Fibroblast of skin of left biceps (primary cell): ENCODE measurements around the gene GALNT8.

ENCODE experiments used
- DNase-seq, 2 experiments: peaks; one replicate each; pipeline ENCODE4 v3.0.0-alpha.2; 2013; ENCODE audit warnings: low read depth in 2 of 2

Gene GALNT8

DNA sequence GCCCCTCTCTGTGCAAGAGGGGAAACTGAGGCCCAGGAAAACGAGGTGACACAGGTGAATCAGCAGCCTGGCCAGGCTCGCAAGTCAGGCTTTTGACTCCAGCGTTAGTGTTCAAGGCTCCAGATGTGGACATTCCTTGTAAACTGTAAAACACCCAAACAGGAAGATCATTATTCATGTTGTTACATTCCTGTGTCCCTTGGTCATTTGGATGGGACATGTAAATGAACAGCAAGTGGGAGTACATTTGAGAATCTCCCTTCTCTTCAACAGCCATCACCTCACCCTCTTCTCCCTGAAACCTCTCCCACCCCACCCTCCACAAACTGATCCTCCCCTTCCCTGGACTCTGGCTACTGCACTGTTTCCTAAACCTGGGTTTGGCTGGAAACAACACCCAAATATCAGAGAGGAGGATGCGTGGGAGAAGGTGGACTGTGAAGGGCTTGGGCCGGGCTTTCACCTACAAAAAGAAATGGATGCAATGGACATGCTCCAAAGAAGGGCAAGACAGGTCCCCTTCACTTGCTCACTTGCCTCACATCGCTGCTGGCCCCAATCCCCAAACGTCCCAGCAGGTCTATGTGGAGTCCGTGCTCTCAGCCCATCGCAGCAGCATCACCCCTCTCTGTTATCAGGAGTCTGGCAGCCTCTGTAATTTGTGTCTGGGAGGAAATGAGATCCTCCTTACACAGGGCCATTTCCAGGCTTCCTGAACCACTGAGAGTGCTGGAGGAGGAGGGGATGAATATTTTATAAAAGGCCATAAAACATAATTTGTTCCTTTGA, 76.7 kb downstream of the GALNT8 start:
- DNase-seq, result no peak

- no peak for DNase-seq
Measured at GRCh38 chr12:4800555-4800954, 80.4 kb downstream of the GALNT8 start.

- DNase-seq, result no peak
Measured at GRCh38 chr12:4802841-4803240, 82.6 kb downstream of the GALNT8 start.

DNA sequence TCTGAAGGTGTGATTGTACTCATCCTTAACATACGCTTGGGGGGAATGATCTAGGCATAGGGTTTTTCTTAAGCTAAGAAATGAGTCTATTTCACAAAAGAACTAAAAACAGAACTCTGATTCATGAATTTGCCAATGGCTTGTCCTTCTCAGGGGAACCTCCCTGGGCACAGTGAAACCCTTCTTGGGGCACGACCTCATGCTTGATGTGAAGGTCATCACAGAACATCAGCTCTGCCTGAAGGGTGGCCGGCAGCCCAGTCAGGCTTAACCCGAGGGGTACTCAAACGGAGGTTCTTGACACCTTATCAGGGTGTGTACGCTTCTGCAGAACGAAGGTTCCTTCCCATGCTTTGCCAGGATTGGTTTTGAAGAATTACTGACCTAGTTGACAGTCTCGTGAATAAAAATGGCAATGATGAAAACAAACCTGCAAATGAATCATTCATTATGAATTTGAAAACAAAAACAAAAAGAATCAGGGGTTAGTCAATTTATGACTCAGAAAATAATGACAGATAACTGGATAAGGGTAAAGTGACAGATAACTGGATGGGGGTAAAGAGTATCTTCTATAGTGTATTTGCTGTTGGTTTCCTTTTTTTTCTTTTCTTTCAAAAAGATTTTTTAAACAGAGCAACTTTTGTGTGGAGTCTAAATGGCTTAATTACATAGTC, 86.4 kb downstream of the GALNT8 start:
- DNase-seq, result no peak

DNA sequence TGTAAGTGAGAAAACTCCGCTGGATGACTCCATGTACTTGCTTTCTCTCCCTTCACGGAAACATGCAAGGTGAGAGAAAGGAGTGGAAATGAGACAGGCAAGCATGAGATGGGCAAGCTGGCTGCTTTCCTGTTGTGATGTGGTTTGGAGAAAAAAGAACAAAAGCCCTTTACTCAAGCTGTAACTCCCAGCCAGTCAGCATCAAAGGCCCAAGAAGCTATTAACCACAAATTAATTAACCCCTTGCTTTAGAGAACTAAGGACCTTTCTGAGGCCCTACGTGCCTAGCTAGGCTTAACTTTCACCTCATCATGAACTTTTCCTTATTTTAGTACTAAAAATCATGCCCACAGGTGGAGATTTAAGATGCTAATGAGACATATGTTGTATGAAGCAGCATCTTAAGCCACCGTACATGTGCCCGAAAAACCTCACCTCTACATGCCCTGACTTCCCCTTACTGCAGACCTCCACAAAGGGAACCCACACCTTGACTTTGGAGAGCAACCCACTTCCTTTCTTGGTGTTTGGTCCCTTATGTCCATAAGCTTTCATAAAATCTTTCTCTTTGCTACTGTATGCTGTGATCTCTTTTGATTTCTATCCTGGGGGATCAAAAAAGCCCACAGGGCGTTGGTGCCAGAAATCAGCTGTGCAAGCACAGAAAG, 87.0 kb downstream of the GALNT8 start:
- no peak for DNase-seq

DNA sequence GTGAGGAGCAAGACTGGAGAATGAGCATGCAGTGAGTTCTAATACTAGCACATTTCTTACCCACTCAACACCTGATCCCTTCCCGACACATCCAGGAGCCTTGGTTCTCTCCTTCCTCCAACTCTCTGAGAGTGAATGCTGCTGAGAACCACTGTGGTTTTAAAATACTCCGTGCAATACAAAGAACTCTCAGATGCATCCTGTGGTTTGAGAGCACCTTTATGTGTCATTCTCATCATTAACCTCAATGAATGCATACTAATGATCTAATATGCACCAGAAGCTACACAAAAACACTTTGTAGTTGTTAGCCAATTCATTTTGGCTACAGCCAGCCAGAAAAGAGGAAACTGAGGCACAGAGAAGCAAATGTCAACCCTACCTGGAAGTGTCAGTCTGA, 87.6 kb downstream of the GALNT8 start:
- no peak for DNase-seq

- no peak for DNase-seq
Measured at GRCh38 chr12:4809013-4809448, 88.8 kb downstream of the GALNT8 start.

- DNase-seq, result no peak
Measured at GRCh38 chr12:4809449-4810218, 89.4 kb downstream of the GALNT8 start.

GRCh38 chr12:4810219-4810671, 90.0 kb downstream of the GALNT8 start:
- DNase-seq, result no peak

DNA sequence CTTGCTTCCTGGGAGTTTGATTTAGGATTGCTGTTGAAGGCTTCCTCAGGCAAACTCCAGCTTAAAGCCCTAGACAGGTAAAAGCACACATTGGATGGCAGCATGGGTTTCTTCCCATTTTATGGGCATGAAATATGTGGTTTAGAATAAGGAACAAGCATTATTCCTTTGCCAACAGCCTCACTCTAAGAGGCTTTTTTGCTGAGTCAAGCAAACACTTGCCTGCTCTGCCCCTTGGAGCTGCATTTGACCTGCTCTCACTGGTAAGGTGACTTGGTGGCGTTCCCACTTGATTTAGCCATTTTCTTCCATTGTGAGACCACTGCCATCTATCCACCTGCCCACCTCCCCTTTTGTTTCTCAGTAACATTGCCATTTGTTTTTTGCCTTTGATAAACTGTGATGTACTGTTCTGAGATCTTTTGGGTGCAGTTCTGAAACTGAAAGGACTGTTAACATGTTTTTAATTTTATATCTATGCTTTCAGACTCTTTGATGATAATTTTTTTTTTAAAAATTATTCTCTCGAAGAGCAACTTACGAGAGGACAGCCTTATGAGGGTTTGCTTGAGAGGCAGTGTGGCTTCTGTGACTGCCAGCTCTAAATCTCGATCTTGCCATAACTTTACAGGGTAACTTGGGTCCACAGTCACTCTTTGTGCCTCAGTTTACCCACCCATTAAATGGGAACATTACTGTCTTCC, 92.6 kb downstream of the GALNT8 start:
- DNase-seq, result no peak

- DNase-seq, result no peak
Measured at GRCh38 chr12:4813741-4814140, 93.5 kb downstream of the GALNT8 start.

DNA sequence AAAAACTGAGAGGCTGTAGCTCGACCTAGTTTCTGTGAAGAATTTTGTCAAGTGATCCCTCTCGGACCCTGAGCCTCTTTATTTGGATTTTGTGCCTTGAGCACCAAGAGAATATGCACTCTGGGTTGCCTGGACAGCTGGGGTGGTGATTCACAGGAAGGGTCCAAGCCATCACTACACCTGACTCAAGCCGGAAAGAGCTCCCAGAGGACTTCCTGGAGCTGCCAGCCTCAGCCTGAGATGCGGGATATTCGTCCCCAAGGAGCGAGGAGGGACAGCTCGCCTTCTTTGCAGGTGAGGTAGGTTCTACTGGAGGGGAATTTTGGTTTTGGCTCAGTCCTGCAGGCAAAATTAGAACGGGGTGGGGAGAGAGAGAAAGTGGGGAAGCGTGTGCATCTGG, 94.3 kb downstream of the GALNT8 start:
- DNase-seq, result no peak

GRCh38 chr12:4816744-4817525, 96.7 kb downstream of the GALNT8 start:
- no peak for DNase-seq

GRCh38 chr12:4817880-4818279, 97.7 kb downstream of the GALNT8 start:
- no peak for DNase-seq

- DNase-seq, result no peak
Measured at GRCh38 chr12:4819654-4820053, 99.5 kb downstream of the GALNT8 start.

- no peak for DNase-seq
Measured at GRCh38 chr12:4820971-4821370, 100.8 kb downstream of the GALNT8 start.
